Breast epithelium (tissue), 3 donors: Measurements from ENCODE around the gene DHRS11.

Experiments
- POLR2A ChIP-seq: fragments of 450-650 bp; IDR thresholded peaks from one replicate; pipeline ENCODE4 v1.6.1; 2016; ENCODE audit warnings: antibody characterized with exemption, mild to moderate bottlenecking, moderate library complexity
- POLR2AphosphoS5 ChIP-seq, 3 donors: sonication (generic); formaldehyde crosslinking; IDR thresholded peaks; one replicate each; pipeline ENCODE4 v1.6.1; 2017; ENCODE audit warnings: antibody characterized with exemption in 3 of 3
- TF ChIP-seq, protein P1 (sequence below), 3 donors: fragments of 450-650 bp; IDR thresholded peaks; one replicate each; pipeline ENCODE4 v1.5.1; 2016 to 2017; ENCODE audit warnings: antibody characterized with exemption in 3 of 3, mild to moderate bottlenecking in 3 of 3, moderate library complexity in 3 of 3

GRCh38 chr17:36593656-36594316, 2.1 kb downstream of the DHRS11 start:
- TF ChIP-seq, protein P1, sequence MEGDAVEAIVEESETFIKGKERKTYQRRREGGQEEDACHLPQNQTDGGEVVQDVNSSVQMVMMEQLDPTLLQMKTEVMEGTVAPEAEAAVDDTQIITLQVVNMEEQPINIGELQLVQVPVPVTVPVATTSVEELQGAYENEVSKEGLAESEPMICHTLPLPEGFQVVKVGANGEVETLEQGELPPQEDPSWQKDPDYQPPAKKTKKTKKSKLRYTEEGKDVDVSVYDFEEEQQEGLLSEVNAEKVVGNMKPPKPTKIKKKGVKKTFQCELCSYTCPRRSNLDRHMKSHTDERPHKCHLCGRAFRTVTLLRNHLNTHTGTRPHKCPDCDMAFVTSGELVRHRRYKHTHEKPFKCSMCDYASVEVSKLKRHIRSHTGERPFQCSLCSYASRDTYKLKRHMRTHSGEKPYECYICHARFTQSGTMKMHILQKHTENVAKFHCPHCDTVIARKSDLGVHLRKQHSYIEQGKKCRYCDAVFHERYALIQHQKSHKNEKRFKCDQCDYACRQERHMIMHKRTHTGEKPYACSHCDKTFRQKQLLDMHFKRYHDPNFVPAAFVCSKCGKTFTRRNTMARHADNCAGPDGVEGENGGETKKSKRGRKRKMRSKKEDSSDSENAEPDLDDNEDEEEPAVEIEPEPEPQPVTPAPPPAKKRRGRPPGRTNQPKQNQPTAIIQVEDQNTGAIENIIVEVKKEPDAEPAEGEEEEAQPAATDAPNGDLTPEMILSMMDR (IDR thresholded peaks at IDR 0.05): no peak
- TF ChIP-seq POLR2AphosphoS5 (IDR thresholded peaks at IDR 0.05) (no peak), POLR2A (no peak)
